IMR-90 (cell line): Measurements from ENCODE around the gene DEFB110. TPM values are rescaled to one million over a fixed set of nuclear protein-coding genes. Genes with fewer than 3 reads are reported as not detected.

Source experiments
- ATAC-seq: fragments of 200-7000 bp; cut with Tn5 transposase; 2 replicates; pipeline ENCODE4 v1.9.1; 2020; ENCODE audit warnings: low read depth, mild to moderate bottlenecking, moderate library complexity
- BruUV-seq: library from RNA; stranded (reverse); fragments of 400-500 nt; replicated peaks from 2 replicates; lab custom pipeline; 2021; lab: Mats Ljungman, UMichigan
- CTCF ChIA-PET: fragments of 300-600 bp; formaldehyde crosslinking; extraction: SDS; loops from one replicate; lab custom pipeline; 2021; ENCODE audit warnings: antibody characterized with exemption; lab: Yijun Ruan, JAX
- POLR2A ChIA-PET: fragments of 300-600 bp; sonication (Branson Sonifier 250); formaldehyde crosslinking; loops from one replicate; lab custom pipeline; 2022; ENCODE audit warnings: antibody characterized with exemption; ENCODE audit not compliant: unreplicated experiment; lab: Charles Lee
- DNase-seq: peaks from one replicate; pipeline ENCODE4 v3.0.0; 2013
- H2AFZ ChIP-seq: replicated peaks from 2 replicates; pipeline ENCODE3; 2013; ENCODE audit warnings: low read length, mild to moderate bottlenecking; ENCODE audit not compliant: poor library complexity
- H2AK5ac ChIP-seq: 2 replicates; pipeline ENCODE4 v1.6.1; 2013; ENCODE audit warnings: low read depth, low read length, inconsistent platforms
- H2AK9ac ChIP-seq: replicated peaks from 2 replicates; pipeline ENCODE3; 2013; ENCODE audit warnings: mild to moderate bottlenecking, low read depth, low read length, moderate library complexity; ENCODE audit not compliant: poor library complexity
- H2BK120ac ChIP-seq: 2 replicates; pipeline ENCODE4 v1.6.1; 2013; ENCODE audit warnings: low read depth, low read length, inconsistent platforms
- H2BK15ac ChIP-seq: 3 replicates; pipeline ENCODE4 v1.6.1; 2013; ENCODE audit warnings: low read depth, low read length, inconsistent platforms
- H2BK20ac ChIP-seq: 2 replicates; pipeline ENCODE4 v1.6.1; 2013; ENCODE audit warnings: low read depth, mild to moderate bottlenecking, inconsistent platforms, low read length, moderate library complexity
- H2BK5ac ChIP-seq: 2 replicates; pipeline ENCODE4 v1.6.1; 2013; ENCODE audit warnings: mild to moderate bottlenecking, low read depth, low read length, inconsistent platforms; ENCODE audit not compliant: poor library complexity, severe bottlenecking
- H3K14ac ChIP-seq: replicated peaks from 2 replicates; pipeline ENCODE4 v1.6.1; 2013; ENCODE audit warnings: low read depth, low read length, inconsistent platforms
- H3K18ac ChIP-seq: 2 replicates; pipeline ENCODE4 v1.6.1; 2013; ENCODE audit warnings: low read depth, low read length, control low read depth
- H3K23ac ChIP-seq: 2 replicates; pipeline ENCODE4 v1.6.1; 2013; ENCODE audit warnings: low read depth, low read length, inconsistent platforms
- H3K27ac ChIP-seq: 2 replicates; pipeline ENCODE4 v1.5.1; 2013; ENCODE audit warnings: mild to moderate bottlenecking, control low read depth, low read length; ENCODE audit not compliant: insufficient read depth
- H3K27me3 ChIP-seq: 2 replicates; pipeline ENCODE4 v1.6.1; 2013; ENCODE audit warnings: low read length; ENCODE audit not compliant: control insufficient read depth, insufficient read depth
- H3K36me3 ChIP-seq: 2 replicates; pipeline ENCODE4 v1.6.1; 2013; ENCODE audit warnings: low read length, mixed read lengths; ENCODE audit not compliant: control insufficient read depth, insufficient read depth
- H3K4ac ChIP-seq: 2 replicates; pipeline ENCODE4 v1.6.1; 2013; ENCODE audit warnings: low read depth, low read length, inconsistent platforms
- H3K4me1 ChIP-seq: 2 replicates; pipeline ENCODE4 v1.6.1; 2013; ENCODE audit warnings: low read length, mixed read lengths; ENCODE audit not compliant: control insufficient read depth, insufficient read depth
- H3K4me2 ChIP-seq: 2 replicates; pipeline ENCODE4 v1.6.1; 2013; ENCODE audit warnings: low read depth, mild to moderate bottlenecking, control low read depth, low read length, moderate library complexity
- H3K4me3 ChIP-seq: 2 replicates; pipeline ENCODE4 v1.5.1; 2013; ENCODE audit warnings: low read depth, mild to moderate bottlenecking, control low read depth, low read length, moderate library complexity; ENCODE audit not compliant: insufficient read depth
- H3K56ac ChIP-seq: 2 replicates; pipeline ENCODE4 v1.6.1; 2013; ENCODE audit warnings: low read length, inconsistent platforms; ENCODE audit not compliant: insufficient read depth; ENCODE audit errors: extremely low read depth
- H3K79me1 ChIP-seq, 2 experiments: 2 replicates each; pipeline ENCODE4 v1.6.1; 2013; ENCODE audit warnings: low read length in 2 of 2, inconsistent platforms in 1 of 2, low read depth in 1 of 2
- H3K9ac ChIP-seq: 2 replicates; pipeline ENCODE4 v1.6.1; 2013; ENCODE audit warnings: low read depth, low read length, control low read depth
- H3K9me1 ChIP-seq: 2 replicates; pipeline ENCODE4 v1.6.1; 2013; ENCODE audit warnings: low read length, inconsistent platforms; ENCODE audit not compliant: insufficient read depth
- H3K9me3 ChIP-seq: 2 replicates; pipeline ENCODE4 v1.6.1; 2013; ENCODE audit warnings: low read length; ENCODE audit not compliant: control insufficient read depth, insufficient read depth
- H4K20me1 ChIP-seq: 2 replicates; pipeline ENCODE4 v1.6.1; 2013; ENCODE audit warnings: low read length, inconsistent platforms; ENCODE audit not compliant: insufficient read depth
- H4K5ac ChIP-seq: 2 replicates; pipeline ENCODE4 v1.6.1; 2013; ENCODE audit warnings: mild to moderate bottlenecking, low read depth, low read length, control low read depth
- H4K8ac ChIP-seq, 2 experiments: 2 replicates each; pipeline ENCODE4 v1.6.1; 2013; ENCODE audit warnings: low read depth in 2 of 2, low read length in 2 of 2, control low read depth in 1 of 2, inconsistent platforms in 1 of 2
- H4K91ac ChIP-seq: 2 replicates; pipeline ENCODE4 v1.6.1; 2013; ENCODE audit warnings: low read depth, low read length, inconsistent platforms; ENCODE audit not compliant: insufficient read depth
- BHLHE40 ChIP-seq: fragments of 150-350 bp; IDR thresholded peaks from 2 replicates; pipeline ENCODE4 v1.6.1; 2016; ENCODE audit warnings: mild to moderate bottlenecking, low read depth, low read length
- CEBPB ChIP-seq: IDR thresholded peaks from 2 replicates; pipeline ENCODE4 v1.6.1; 2012; ENCODE audit warnings: low read depth, low read length, improper control_type of control experiment
- CHD1 ChIP-seq: IDR thresholded peaks from 2 replicates; pipeline ENCODE4 v1.6.1; 2012; ENCODE audit warnings: low read depth, low read length, improper control_type of control experiment
- CTCF ChIP-seq: conservative IDR thresholded peaks from 2 replicates; pipeline ENCODE4 v1.5.1; 2012; ENCODE audit warnings: mild to moderate bottlenecking, low read depth, low read length, improper control_type of control experiment
- FOS ChIP-seq: fragments of 150-350 bp; IDR thresholded peaks from 2 replicates; pipeline ENCODE4 v1.6.1; 2016; ENCODE audit warnings: low read depth, low read length
- MAFK ChIP-seq: IDR thresholded peaks from 2 replicates; pipeline ENCODE4 v1.6.1; 2012; ENCODE audit warnings: low read depth, low read length, improper control_type of control experiment
- MAZ ChIP-seq: IDR thresholded peaks from 2 replicates; pipeline ENCODE4 v1.6.1; 2012; ENCODE audit warnings: low read depth, mild to moderate bottlenecking, low read length, improper control_type of control experiment, moderate library complexity, borderline replicate concordance
- MXI1 ChIP-seq: IDR thresholded peaks from 2 replicates; pipeline ENCODE4 v1.6.1; 2012; ENCODE audit warnings: low read depth, mild to moderate bottlenecking, low read length, moderate library complexity, borderline replicate concordance
- NFE2L2 ChIP-seq: fragments of 150-350 bp; IDR thresholded peaks from 2 replicates; pipeline ENCODE4 v1.6.1; 2016; ENCODE audit warnings: low read depth, mild to moderate bottlenecking, low read length
- POLR2A ChIP-seq: IDR thresholded peaks from 2 replicates; pipeline ENCODE4 v1.6.1; 2012; ENCODE audit warnings: mild to moderate bottlenecking, low read depth, low read length
- RAD21 ChIP-seq: IDR thresholded peaks from 2 replicates; pipeline ENCODE4 v1.6.1; 2012; ENCODE audit warnings: low read length, improper control_type of control experiment
- RCOR1 ChIP-seq: IDR thresholded peaks from 2 replicates; pipeline ENCODE4 v1.6.1; 2012; ENCODE audit warnings: mild to moderate bottlenecking, low read length, improper control_type of control experiment; ENCODE audit not compliant: insufficient replicate concordance
- RFX5 ChIP-seq: IDR thresholded peaks from 2 replicates; pipeline ENCODE4 v1.8.0; 2012; ENCODE audit warnings: low read depth, mild to moderate bottlenecking, low read length, moderate library complexity
- SMC3 ChIP-seq: fragments of 150-350 bp; IDR thresholded peaks from 2 replicates; pipeline ENCODE4 v1.6.1; 2016; ENCODE audit warnings: low read depth, mild to moderate bottlenecking, antibody characterized with exemption, low read length, moderate library complexity
- WGBS, 2 experiments: methylation state at CpG; one replicate each; pipeline versions ENCODE4 v1.1.5 to v1.1.7; 2013; ENCODE audit warnings: missing lambda C conversion rate in 2 of 2; ENCODE audit not compliant: insufficient read length in 1 of 2; ENCODE audit errors: extremely low coverage in 2 of 2; 5-methylcytosine and 5-hydroxymethylcytosine counted together
- dilution Hi-C: fragments of 300-500 bp; cut with HindIII; formaldehyde crosslinking; loops from one replicate; pipeline ENCODE4 v1.14.3; 2018; ENCODE audit warnings: low sequenced_read_pairs; ENCODE audit not compliant: unreplicated experiment
- in situ Hi-C: fragments of 300-500 bp; cut with MboI; formaldehyde crosslinking; loops from 3 replicates; pipeline ENCODE4 v1.14.3; 2019; ENCODE audit warnings: low sequenced_read_pairs, inconsistent platforms, mixed read lengths
- intact Hi-C: fragments of 100-400 bp; cut with micrococcal nuclease; formaldehyde crosslinking; loops from 2 replicates; pipeline ENCODE4 v1.10.0; 2022
- polyA plus RNA-seq, 3 experiments: library from polyadenylated mRNA; depleted of rRNA; stranded (reverse); fragments of >200 nt; gene quantifications; 2 replicates each; pipeline ENCODE4 v1.2.3, GENCODE V29; 2012; ENCODE audit warnings: low replicate concordance in 1 of 3
- total RNA-seq: library from RNA; depleted of rRNA; stranded (reverse); fragments of >200 nt; gene quantifications from 2 replicates; pipeline ENCODE4 v1.2.3, GENCODE V29; 2012
- TF ChIP-seq, protein P1 (sequence below): fragments of 150-350 bp; IDR thresholded peaks from 2 replicates; pipeline ENCODE4 v1.6.1; 2017; ENCODE audit warnings: mild to moderate bottlenecking, antibody characterized with exemption, low read length, low read depth
- TF ChIP-seq, protein P2 (sequence below): fragments of 150-350 bp; IDR thresholded peaks from 2 replicates; pipeline ENCODE4 v1.6.1; 2016; ENCODE audit warnings: low read depth, mild to moderate bottlenecking, low read length, moderate library complexity, borderline replicate concordance

Gene DEFB110
- total and polyA plus RNA-seq, 2 of the 4 experiments (the other 2 are of a cell fraction), result not detected

- Histone ChIP-seq H2BK15ac (no peak overlapping the region), H3K56ac (no peak overlapping the region), H2BK5ac (no peak overlapping the region), H3K4ac (no peak overlapping the region), H4K8ac (no peak overlapping the region), H2AK5ac (no peak overlapping the region), H2BK120ac (no peak overlapping the region), H3K9ac (no peak overlapping the region), H3K36me3 (no peaks in the 10 kb centered on the region), H4K20me1 (no peaks in the 10 kb centered on the region), H3K23ac (no peak overlapping the region), H2AK9ac (no peak overlapping the region), H3K4me2 (no peak overlapping the region), H4K5ac (no peak overlapping the region), H3K18ac (no peak overlapping the region), H2AFZ (no peak overlapping the region), H3K14ac (no peak overlapping the region), H3K9me1 (no peaks in the 10 kb centered on the region), H3K4me3 (no peak overlapping the region), H3K9me3 (no peaks in the 10 kb centered on the region), H3K27ac (no peak overlapping the region), H3K27me3 (no peaks in the 10 kb centered on the region), H3K4me1 (no peaks in the 10 kb centered on the region), H3K79me1 (no peaks in the 10 kb centered on the region), H4K91ac (no peak overlapping the region), H2BK20ac (no peak overlapping the region)
- ChIA-PET CTCF (no interaction called here), POLR2A (no interaction called here)
- dilution Hi-C loops, result no loop called here
- in situ Hi-C loops, result no loop called here
- ATAC-seq, result no peak
- WGBS, 2 experiments, result no CpG with 5 or more reads among the region's 1 CpG
- no TSS peak for BruUV-seq
- DNase-seq, result no peak
- TF ChIP-seq MAZ (no peak), BHLHE40 (no peak), POLR2A (no peak), MXI1 (no peak), RCOR1 (no peak), CEBPB (no peak), CTCF (no peak), RFX5 (no peak), MAFK (no peak), CHD1 (no peak), NFE2L2 (no peak), FOS (no peak), RAD21 (no peak), SMC3 (no peak)
- TF ChIP-seq, protein P1, sequence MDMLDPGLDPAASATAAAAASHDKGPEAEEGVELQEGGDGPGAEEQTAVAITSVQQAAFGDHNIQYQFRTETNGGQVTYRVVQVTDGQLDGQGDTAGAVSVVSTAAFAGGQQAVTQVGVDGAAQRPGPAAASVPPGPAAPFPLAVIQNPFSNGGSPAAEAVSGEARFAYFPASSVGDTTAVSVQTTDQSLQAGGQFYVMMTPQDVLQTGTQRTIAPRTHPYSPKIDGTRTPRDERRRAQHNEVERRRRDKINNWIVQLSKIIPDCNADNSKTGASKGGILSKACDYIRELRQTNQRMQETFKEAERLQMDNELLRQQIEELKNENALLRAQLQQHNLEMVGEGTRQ, result no peak
- TF ChIP-seq, protein P2, sequence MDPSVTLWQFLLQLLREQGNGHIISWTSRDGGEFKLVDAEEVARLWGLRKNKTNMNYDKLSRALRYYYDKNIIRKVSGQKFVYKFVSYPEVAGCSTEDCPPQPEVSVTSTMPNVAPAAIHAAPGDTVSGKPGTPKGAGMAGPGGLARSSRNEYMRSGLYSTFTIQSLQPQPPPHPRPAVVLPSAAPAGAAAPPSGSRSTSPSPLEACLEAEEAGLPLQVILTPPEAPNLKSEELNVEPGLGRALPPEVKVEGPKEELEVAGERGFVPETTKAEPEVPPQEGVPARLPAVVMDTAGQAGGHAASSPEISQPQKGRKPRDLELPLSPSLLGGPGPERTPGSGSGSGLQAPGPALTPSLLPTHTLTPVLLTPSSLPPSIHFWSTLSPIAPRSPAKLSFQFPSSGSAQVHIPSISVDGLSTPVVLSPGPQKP, result no peak
- intact Hi-C loops, result no loop called here
Observed at GRCh38 chr6:49986551-49986950, 35.2 kb downstream of the DEFB110 start.
